Nephron progenitor cell (in vitro differentiated cells): ENCODE data around the gene SELENOW.
A peak's percentile ranks its signal among the peaks of the same experiment; 100 is the strongest.
"Not testable (repeated sequence)": the region's sequence is repeated elsewhere in the genome, so short reads cannot be mapped to it uniquely, and the experiment has no call there.

ENCODE experiments used
- DNase-seq: peaks from one replicate; pipeline ENCODE4 v3.0.0; 2021
- H3K27ac Mint-ChIP-seq: 2 replicates; pipeline ENCODE4 v1.8.0; 2021; ENCODE audit warnings: mild to moderate bottlenecking, moderate library complexity, mixed read lengths
- H3K27me3 Mint-ChIP-seq: 2 replicates; pipeline ENCODE4 v1.8.0; 2021; ENCODE audit warnings: mild to moderate bottlenecking, low read depth, mixed read lengths; ENCODE audit not compliant: poor library complexity
- H3K36me3 Mint-ChIP-seq: 2 replicates; pipeline ENCODE4 v1.8.0; 2021; ENCODE audit warnings: low read depth, mixed read lengths
- H3K4me1 Mint-ChIP-seq: 2 replicates; pipeline ENCODE4 v1.8.0; 2021; ENCODE audit warnings: mixed read lengths
- H3K4me3 Mint-ChIP-seq: 2 replicates; pipeline ENCODE4 v1.8.0; 2021; ENCODE audit warnings: mild to moderate bottlenecking, moderate library complexity, mixed read lengths
- H3K9me3 Mint-ChIP-seq: 2 replicates; pipeline ENCODE4 v1.8.0; 2021; ENCODE audit warnings: mild to moderate bottlenecking, moderate library complexity, mixed read lengths
- TF ChIP-seq, protein P1 (sequence below): fragments of 200-600 bp; sonication (generic); IDR thresholded peaks from 2 replicates; pipeline ENCODE4 v1.5.0; 2021; ENCODE audit warnings: antibody characterized with exemption

The SELENOW gene

DNA sequence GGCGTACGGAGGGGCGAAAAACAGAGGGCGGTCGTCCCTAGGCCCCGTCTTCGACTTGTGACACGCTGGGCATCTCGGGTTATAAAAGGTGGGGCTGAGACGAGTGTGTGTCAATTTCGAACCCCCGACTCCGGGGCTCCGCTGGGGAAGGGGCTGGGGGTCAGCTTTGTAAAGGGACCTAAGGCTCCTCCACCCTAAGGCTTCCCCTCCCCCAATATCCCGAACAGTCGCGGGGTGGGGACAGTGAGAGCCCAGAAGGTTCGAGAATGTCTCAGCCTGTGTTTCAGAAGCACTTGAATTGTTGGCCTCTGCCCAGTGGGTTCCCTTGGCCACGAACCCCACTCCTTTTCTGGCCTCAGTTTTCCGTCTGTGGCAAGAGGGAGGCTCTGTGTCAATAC lies 450 bp downstream of the SELENOW start:
- Mint-ChIP-seq H3K36me3 (peaks cover 25% of the 10 kb centered on the region), H3K4me3 (peak overlapping the region; percentile 87), H3K9me3 (no peaks in the 10 kb centered on the region), H3K27ac (peak overlapping the region; percentile 51), H3K4me1 (peaks cover 29% of the 10 kb centered on the region), H3K27me3 (peaks cover 3% of the 10 kb centered on the region)
- DNase-seq: no peak
- TF ChIP-seq, protein P1, sequence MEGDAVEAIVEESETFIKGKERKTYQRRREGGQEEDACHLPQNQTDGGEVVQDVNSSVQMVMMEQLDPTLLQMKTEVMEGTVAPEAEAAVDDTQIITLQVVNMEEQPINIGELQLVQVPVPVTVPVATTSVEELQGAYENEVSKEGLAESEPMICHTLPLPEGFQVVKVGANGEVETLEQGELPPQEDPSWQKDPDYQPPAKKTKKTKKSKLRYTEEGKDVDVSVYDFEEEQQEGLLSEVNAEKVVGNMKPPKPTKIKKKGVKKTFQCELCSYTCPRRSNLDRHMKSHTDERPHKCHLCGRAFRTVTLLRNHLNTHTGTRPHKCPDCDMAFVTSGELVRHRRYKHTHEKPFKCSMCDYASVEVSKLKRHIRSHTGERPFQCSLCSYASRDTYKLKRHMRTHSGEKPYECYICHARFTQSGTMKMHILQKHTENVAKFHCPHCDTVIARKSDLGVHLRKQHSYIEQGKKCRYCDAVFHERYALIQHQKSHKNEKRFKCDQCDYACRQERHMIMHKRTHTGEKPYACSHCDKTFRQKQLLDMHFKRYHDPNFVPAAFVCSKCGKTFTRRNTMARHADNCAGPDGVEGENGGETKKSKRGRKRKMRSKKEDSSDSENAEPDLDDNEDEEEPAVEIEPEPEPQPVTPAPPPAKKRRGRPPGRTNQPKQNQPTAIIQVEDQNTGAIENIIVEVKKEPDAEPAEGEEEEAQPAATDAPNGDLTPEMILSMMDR: no peak

DNA sequence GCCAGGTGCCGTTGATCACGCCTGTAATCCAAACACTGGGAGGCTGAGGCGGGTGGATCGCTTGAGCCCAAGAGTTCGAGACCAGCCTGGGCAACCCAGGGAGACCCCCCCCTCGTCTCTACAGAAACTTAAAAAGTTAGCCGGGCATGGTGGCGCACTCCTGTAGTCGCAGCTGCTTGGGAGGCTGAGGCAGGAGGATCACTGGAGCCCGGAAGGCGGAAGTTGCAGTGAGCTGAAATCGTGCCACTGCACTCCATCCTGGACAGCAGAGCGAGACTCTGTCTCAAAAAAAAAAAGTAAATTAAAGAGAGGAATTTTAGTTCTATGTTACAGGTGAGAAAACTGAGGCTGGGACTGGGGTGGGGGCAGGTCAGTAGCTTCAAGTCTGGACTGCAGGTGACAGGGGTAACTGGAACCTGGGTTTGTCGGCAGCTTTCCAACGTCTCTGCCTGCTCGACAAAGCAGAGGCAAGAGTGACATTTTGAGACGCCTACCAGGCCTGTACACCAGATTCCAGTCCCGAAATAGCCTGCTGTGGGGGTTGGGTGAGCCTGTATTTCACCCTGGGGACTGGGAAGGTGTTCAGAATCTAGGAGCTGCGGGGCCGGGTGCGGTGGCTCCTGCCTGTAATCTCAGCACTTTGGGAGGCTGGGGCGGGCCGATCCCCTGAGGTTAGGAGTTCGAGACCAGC lies 1.2 kb downstream of the SELENOW start:
- peaks cover 3% of the 10 kb centered on the region for H3K27me3 Mint-ChIP-seq
- peaks cover 31% of the 10 kb centered on the region for H3K36me3 Mint-ChIP-seq
- H3K9me3 Mint-ChIP-seq: no peaks in the 10 kb centered on the region
- peaks cover 25% of the 10 kb centered on the region for H3K4me1 Mint-ChIP-seq
- TF ChIP-seq, protein P1: no peak
- DNase-seq: no peak
- peak overlapping the region; percentile 87 for H3K4me3 Mint-ChIP-seq
- H3K27ac Mint-ChIP-seq: peak overlapping the region; percentile 54

DNA sequence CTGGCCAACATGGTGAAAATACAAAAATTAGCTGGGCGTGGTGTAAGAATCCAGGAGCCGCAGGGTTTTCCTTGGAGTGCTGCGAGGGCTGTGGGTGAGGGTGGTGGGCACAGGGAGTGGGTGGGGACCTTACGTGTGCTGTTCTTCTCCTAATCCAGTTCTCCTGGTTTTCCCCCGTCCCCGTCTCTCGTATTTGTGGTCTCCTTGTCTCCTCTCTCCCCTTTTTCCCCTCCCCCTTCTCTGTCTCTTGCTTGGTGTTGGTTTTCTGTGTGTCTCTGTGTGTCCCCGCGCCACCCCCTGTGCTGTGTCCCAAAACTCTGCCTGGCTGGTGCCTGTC lies 1.7 kb downstream of the SELENOW start:
- Mint-ChIP-seq H3K27me3 (peaks cover 3% of the 10 kb centered on the region), H3K36me3 (peaks cover 32% of the 10 kb centered on the region), H3K27ac (no peak overlapping the region), H3K9me3 (no peaks in the 10 kb centered on the region), H3K4me3 (peak overlapping the region; percentile 87), H3K4me1 (peaks cover 25% of the 10 kb centered on the region)
- TF ChIP-seq, protein P1: no peak
- no peak for DNase-seq

DNA sequence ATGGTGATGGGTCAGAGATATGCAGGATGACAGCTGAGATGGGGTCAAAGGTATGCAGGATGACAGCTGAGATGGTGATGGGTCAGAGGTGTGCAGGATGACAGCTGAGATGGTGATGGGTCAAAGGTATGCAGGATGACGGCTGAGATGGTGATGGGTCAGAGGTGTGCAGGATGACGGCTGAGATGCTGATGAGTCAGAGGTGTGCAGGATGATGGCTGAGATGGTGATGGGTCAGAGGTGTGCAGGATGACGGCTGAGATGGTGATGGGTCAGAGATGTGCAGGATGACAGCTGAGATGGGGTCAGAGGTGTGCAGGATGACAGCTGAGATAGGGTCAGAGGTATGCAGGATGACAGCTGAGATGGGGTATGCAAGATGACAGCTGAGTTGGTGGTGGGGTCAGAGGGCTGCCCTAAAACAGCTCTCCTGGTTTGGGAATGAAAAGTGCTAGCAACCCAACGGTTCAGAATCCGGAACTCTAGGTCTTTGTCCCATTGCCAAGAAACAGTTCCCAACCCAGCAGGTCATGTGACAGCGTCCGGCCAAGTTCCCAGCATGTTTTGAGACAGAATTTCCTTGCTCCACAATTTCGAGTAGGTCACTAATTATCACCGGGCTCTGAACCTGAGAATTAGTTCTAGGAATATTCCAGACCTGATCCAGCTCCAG lies 3.2 kb downstream of the SELENOW start:
- TF ChIP-seq, protein P1: no peak
- no peak overlapping the region for H3K4me3 Mint-ChIP-seq
- peaks cover 36% of the 10 kb centered on the region for H3K36me3 Mint-ChIP-seq
- H3K9me3 Mint-ChIP-seq: no peaks in the 10 kb centered on the region
- peaks cover 25% of the 10 kb centered on the region for H3K4me1 Mint-ChIP-seq
- H3K27me3 Mint-ChIP-seq: peaks cover 3% of the 10 kb centered on the region
- no peak for DNase-seq
- H3K27ac Mint-ChIP-seq: peak overlapping the region; percentile 74

DNA sequence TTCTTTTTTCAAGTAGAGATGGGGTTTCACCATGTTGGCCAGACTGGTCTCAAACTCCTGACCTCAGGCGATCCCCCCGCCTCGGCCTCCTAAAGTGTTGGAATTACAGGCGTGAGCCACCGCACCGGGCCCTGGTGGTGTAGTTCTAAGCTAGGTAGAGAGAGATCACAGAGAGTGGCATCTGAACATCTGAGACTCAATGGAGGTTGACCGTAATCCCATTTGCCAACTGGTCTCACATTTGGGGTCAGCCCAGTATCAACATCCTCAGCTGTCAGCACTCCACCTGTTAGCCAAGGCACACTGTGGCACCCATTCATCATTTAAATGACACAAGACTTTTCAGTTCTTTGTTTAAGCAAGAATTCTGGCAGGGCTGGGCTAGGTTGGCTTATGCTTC lies 8.1 kb downstream of the SELENOW start:
- Mint-ChIP-seq H3K4me3 (no peak overlapping the region), H3K36me3 (peaks cover 28% of the 10 kb centered on the region), H3K4me1 (peaks cover 14% of the 10 kb centered on the region), H3K27me3 (peaks cover 8% of the 10 kb centered on the region), H3K9me3 (no peaks in the 10 kb centered on the region), H3K27ac (no peak overlapping the region)
- DNase-seq: no peak
- TF ChIP-seq, protein P1: no peak

DNA sequence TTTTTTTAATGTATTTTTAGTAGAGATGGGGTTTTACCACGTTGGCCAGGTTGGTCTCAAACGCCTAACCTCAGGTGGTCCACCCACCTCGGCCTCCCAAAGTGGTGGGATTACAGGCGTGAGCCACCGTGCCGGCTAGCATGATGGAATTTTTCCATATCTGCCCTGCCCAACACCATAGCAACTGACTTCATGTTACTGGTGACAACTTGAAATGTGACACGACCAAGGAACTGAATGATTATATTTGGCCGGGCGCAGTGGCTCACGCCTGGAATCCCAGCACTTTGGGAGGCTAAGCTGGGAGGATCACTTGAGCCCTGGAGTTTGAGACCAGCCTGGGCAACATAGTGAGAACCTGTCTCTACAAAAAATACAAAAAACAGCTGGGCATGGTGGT lies 8.8 kb downstream of the SELENOW start:
- H3K27ac Mint-ChIP-seq, H3K9me3 Mint-ChIP-seq, H3K4me3 Mint-ChIP-seq, H3K27me3 Mint-ChIP-seq, DNase-seq: not testable (repeated sequence)
- H3K36me3 Mint-ChIP-seq: peaks cover 21% of the 10 kb centered on the region
- H3K4me1 Mint-ChIP-seq: peaks cover 14% of the 10 kb centered on the region

DNA sequence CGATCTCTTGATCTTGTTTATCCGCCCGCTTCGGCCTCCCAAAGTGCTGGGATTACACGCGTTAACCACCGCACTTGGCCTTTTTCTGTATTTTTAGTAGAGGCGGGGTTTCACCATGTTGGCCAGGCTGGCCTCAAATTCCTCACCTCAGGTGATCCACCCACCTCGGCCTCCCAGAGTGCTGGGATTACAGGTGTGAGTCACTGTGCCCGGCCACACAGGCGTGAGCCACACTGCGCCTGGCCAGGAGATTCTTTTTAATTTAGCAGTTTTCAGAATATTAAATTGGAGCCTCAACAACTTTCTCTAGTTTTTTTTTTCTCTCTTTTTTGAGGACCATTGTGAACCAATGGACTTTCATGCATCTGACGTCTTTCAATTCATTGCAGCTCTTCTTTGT lies 11.3 kb downstream of the SELENOW start:
- H3K27ac Mint-ChIP-seq, H3K4me3 Mint-ChIP-seq: not testable (repeated sequence)

More for the DNA sequence above, 11.3 kb downstream of the SELENOW start:
- not testable (repeated sequence) for DNase-seq, H3K27me3 Mint-ChIP-seq, H3K9me3 Mint-ChIP-seq, H3K36me3 Mint-ChIP-seq
- peaks cover 14% of the 10 kb centered on the region for H3K4me1 Mint-ChIP-seq
